ENCODE measurements around the gene ACHE.
"Not testable (repeated sequence)": the region's sequence is repeated elsewhere in the genome, so short reads cannot be mapped to it uniquely, and the experiment has no call there.

- TF ChIP-seq EZH2 (IDR thresholded peaks at IDR 0.05; ENCODE audit: low read length, unreplicated experiment); EZH2phosphoT487 (IDR thresholded peaks at IDR 0.05; ENCODE audit: borderline replicate concordance, low read length): not testable (repeated sequence)
- TF ChIP-seq, protein P1, sequence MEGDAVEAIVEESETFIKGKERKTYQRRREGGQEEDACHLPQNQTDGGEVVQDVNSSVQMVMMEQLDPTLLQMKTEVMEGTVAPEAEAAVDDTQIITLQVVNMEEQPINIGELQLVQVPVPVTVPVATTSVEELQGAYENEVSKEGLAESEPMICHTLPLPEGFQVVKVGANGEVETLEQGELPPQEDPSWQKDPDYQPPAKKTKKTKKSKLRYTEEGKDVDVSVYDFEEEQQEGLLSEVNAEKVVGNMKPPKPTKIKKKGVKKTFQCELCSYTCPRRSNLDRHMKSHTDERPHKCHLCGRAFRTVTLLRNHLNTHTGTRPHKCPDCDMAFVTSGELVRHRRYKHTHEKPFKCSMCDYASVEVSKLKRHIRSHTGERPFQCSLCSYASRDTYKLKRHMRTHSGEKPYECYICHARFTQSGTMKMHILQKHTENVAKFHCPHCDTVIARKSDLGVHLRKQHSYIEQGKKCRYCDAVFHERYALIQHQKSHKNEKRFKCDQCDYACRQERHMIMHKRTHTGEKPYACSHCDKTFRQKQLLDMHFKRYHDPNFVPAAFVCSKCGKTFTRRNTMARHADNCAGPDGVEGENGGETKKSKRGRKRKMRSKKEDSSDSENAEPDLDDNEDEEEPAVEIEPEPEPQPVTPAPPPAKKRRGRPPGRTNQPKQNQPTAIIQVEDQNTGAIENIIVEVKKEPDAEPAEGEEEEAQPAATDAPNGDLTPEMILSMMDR (conservative IDR thresholded peaks at IDR 0.05; ENCODE audit: low read depth, low read length) = not testable (repeated sequence)
Observed at GRCh38 chr7:100936167-100936566, 40.5 kb upstream of the ACHE start.
